KG1 (cell line): ENCODE results near the gene HRH1.
"Not testable (repeated sequence)": the region's sequence is repeated elsewhere in the genome, so short reads cannot be mapped to it uniquely, and the experiment has no call there.

Source experiments
- DNase-seq: peaks from one replicate; lab custom pipeline; 2025; lab: John Stamatoyannopoulos, UW

HRH1 gene

GRCh38 chr3:11244121-11244677 is 89.9 kb downstream of the HRH1 start:
- no peak for DNase-seq

- DNase-seq = no peak
These were observed 91.0 kb downstream of the HRH1 start for GRCh38 chr3:11245276-11245675.

GRCh38 chr3:11245827-11246662 is 91.8 kb downstream of the HRH1 start:
- no peak for DNase-seq

GRCh38 chr3:11246663-11246970 is 92.3 kb downstream of the HRH1 start:
- DNase-seq = no peak

- no peak for DNase-seq
These were observed 93.1 kb downstream of the HRH1 start for GRCh38 chr3:11247362-11247761.

- no peak for DNase-seq
These were observed 94.3 kb downstream of the HRH1 start for GRCh38 chr3:11248596-11248995.

- DNase-seq = no peak
These were observed 96.9 kb downstream of the HRH1 start for GRCh38 chr3:11250902-11251806.

GRCh38 chr3:11251807-11252176 is 97.5 kb downstream of the HRH1 start:
- DNase-seq = no peak

- DNase-seq = no peak
These were observed 100.6 kb downstream of the HRH1 start for GRCh38 chr3:11254876-11255275.

- DNase-seq = not testable (repeated sequence)
These were observed 101.2 kb downstream of the HRH1 start for GRCh38 chr3:11255537-11255936.

- DNase-seq = no peak
These were observed 104.7 kb downstream of the HRH1 start for GRCh38 chr3:11258958-11259357.

- no peak for DNase-seq
These were observed 106.2 kb downstream of the HRH1 start for GRCh38 chr3:11260460-11260859.

- DNase-seq = no peak
These were observed 114.7 kb downstream of the HRH1 start for GRCh38 chr3:11269007-11269406.

- peak; percentile 95 for DNase-seq
These were observed 118.0 kb downstream of the HRH1 start, which contains the start of gene ATG7 for GRCh38 chr3:11271986-11272904. Gene ATG7 (plus strand): TSS chr3:11272397. CDS start chr3:11298696, 26,299 bp downstream.

- no peak for DNase-seq
These were observed 118.7 kb downstream of the HRH1 start for GRCh38 chr3:11272906-11273574.

GRCh38 chr3:11273891-11274291 is 119.6 kb downstream of the HRH1 start:
- no peak for DNase-seq

- no peak for DNase-seq
These were observed 120.4 kb downstream of the HRH1 start for GRCh38 chr3:11274566-11275142.

GRCh38 chr3:11275926-11276325 is 121.6 kb downstream of the HRH1 start:
- no peak for DNase-seq

GRCh38 chr3:11276901-11277300 is 122.6 kb downstream of the HRH1 start:
- no peak for DNase-seq

GRCh38 chr3:11282250-11283138 is 128.2 kb downstream of the HRH1 start:
- no peak for DNase-seq
